GM08714 (cell line): Measurements from ENCODE around the gene PIM3.
"Not testable (repeated sequence)": the region's sequence is repeated elsewhere in the genome, so short reads cannot be mapped to it uniquely, and the experiment has no call there.

Experiments
- H3K4me3 ChIP-seq: fragments of 200-500 bp; sonication (Bioruptor generic); 2 replicates; pipeline ENCODE4 v1.5.1; 2014; ENCODE audit warnings: mild to moderate bottlenecking, low read length, inconsistent platforms
- ZNF274 ChIP-seq: IDR thresholded peaks from 2 replicates; pipeline ENCODE4 v1.6.1; 2012; ENCODE audit warnings: mild to moderate bottlenecking, low read depth, low read length

PIM3 gene

DNA sequence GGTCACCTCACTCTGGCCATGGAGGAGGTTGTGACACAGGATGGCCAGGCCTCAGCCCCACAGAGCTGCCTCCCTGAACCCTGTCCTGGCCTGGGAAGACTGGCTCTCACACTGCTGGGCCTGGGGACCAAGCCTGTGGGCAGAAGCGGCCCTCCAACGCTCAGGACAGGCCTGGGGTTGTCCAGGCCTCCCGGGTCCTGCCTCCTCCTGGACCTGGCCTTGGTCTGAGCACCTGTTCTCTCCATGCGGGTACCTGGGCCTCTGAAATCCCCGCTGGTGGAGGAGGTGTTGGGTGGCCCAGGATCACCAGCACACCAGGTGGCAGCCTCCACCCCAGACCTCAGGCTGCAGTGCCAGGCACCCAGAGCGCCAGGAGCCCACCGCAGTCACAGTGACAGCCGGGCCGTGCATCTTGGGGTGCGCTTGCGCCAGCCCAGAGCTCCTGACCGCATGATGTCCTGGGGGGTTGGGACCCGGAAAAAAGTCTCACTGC is 16.1 kb upstream of the PIM3 start:
- H3K4me3 ChIP-seq, result no peak overlapping the region
- no peak for TF ChIP-seq ZNF274

DNA sequence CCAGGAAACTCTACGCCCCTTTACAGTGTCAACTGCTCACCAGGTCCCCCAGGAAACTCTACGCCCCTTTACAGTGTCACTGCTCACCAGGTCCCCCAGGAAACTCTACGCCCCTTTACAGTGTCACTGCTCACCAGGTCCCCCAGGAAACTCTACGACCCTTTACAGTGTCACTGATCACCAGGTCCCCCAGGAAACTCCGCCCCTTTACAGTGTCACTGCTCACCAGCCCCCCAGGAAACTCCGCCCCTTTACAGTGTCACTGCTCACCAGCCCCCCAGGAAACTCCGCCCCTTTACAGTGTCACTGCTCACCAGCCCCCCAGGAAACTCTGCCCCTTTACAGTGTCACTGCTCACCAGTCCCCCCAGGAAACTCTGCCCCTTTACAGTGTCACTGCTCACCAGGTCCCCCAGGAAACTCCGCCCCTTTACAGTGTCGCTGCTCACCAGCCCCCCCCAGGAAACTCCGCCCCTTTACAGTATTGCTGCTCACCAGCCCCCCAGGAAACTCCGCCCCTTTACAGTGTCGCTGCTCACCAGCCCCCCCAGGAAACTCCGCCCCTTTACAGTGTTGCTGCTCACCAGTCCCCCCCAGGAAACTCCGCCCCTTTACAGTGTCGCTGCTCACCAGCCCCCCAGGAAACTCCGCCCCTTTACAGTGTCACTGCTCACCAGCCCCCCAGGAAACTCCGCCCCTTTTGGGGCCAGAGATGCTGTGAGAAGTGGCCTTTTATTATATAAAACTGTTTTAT is 15.4 kb upstream of the PIM3 start:
- H3K4me3 ChIP-seq, result not testable (repeated sequence)

DNA sequence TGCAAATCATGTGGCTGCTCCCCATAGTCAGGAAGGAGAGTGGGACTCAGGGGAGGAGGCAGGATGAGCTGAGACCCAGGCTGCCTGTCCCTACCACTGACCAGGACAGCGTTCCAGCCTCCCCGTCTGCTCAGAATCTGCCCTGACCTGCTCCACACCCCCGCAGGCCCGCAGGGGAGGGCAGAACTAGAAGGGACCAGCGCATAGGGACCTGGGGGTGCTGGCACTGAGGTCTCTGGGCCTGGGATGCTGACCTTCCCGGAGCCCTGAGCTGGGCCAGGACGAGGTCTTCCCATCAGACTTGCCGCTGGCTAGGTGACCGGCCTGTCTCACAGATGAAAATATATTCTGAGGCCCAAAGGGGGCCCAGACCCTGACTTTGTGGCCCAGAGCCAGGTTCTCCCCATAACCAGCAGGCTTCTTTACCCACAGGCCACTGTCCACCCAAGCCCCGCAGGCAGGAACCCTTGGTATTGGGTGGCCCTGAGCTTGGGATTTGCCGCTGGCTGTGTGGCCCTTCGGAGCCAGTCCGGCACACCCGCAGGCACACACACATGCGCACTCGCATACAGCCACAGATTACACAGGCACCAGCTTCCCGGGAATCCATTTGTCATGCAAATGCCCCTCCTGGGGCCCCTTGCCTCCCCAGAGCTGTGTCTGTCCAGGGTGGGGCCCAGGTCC is 13.8 kb upstream of the PIM3 start:
- no peak for TF ChIP-seq ZNF274
- no peak overlapping the region for H3K4me3 ChIP-seq

DNA sequence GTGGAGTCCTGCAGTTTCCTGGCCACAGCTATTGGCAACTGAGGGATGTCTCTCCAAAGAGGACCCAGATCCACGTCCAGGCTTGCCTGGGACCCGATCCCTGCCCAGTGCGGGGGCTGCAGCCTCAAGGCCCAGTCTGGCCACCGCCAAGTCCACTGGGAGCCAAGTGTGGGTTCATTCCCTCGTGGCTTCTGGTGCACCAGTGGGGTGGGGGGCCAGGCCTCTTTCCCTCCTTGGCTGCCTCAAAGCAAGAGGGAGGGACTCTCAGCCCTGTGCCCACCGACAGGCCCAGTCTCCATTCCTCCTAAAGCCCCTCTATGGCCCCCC is 13.3 kb upstream of the PIM3 start:
- TF ChIP-seq ZNF274, result no peak
- no peak overlapping the region for H3K4me3 ChIP-seq

DNA sequence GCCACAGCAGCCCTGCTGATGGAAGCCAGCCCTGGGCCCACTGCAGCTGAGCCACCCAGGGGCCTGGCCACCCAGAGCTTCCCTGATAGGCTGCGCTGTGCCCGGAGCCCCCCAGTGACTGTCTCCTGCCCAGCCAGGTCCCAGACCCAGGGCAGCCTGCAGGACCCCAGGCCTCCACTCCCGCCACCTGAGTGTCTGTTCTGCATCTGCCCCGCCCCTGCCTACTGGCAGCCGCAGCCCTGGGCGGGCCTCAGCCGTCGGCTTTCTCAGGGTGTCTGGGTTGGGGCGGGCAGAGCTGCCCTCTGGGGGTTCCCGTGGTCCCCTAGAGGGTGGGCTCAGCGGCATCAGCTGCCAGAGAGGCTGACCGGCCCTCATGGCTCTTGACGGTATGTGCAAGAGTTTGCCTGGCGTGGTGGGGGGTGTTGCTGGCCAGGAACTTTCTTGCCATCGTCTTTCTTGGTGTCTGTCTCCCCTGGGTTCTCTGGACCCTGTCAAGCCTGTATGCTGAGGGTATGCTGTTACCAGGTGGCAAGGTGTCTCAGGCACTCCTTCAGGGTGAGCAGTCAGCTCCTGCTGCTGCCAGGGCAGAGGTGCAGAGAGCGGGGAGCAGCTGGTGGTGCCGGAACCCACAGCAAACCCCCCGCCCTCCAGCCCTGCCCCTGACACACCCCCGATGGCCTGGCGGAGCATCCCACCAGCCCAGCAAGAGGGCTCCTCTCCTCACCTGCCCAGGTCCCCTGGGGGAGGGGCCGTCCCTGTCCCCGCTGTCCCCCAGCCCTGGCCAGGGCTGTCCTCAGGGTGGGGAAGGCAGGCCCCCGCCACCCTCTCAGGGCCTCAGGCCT is 12.2 kb upstream of the PIM3 start:
- H3K4me3 ChIP-seq, result no peak overlapping the region
- TF ChIP-seq ZNF274, result no peak

DNA sequence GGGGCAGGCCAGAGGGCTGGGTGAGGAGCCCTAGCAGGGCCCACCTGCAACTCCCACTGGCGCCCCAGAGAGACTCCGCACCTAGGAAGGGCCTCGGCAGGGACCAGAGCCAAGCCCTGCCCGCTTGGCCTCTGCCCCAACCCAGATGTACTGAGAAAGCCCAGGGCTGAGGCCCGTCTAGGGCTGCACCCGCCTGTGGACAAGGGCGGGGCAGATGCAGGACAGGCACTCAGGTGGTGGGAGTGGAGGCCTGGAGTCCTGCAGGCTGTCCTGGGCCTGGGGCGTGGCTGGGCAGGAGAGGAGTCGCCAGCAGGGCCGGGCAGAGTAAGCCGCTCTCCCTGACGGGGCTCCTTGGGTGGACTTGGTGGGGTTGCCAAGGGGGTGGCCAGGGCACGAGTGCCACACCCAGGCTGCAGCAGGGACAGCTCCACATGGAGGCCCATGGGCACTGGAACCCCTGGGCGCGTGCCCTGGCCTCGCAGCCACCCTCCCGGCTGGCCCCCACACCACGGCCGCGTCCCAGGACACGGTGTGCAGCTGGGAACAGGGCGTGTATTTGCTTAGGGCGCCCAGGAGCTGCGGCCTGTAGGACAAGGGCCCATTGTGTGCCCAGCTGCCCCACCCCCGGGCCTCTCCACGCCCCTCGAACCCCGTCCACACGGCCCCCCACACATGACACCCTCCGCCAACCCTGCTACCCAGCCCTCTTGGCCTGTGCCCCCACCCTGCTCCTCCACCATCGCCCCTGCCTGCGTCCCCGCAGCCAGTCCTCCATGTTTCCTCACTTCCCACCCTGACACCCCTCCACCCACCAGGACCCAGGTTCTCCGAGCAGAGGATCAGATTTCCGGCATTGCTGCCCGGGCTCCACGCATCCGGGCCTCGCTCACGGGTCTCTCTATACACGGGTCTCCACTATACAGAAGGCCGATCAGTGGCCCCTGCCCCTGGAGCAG is 11.3 kb upstream of the PIM3 start:
- no peak overlapping the region for H3K4me3 ChIP-seq

DNA sequence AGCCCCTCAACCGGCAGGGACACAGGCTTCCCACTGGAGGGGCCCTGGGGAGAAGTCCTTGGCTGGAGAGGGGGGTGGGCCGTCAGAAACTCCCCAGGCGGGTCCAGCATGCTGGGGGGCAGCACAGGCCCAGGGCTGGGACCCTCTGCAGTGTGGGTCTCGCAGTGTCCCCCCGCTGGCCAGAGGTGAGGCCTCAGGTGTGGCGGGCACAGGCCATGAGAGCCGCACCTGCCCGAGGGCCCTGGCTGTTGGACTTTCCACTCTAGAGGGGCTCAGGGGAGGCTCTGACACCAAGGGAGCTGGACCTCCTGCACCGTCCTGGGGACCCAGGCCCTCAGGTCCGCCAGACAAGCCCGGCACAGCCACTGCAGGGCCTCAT is 10.7 kb upstream of the PIM3 start:
- H3K4me3 ChIP-seq, result no peak overlapping the region
- TF ChIP-seq ZNF274, result no peak

More for the DNA sequence above, 11.3 kb upstream of the PIM3 start:
- no peak for TF ChIP-seq ZNF274

DNA sequence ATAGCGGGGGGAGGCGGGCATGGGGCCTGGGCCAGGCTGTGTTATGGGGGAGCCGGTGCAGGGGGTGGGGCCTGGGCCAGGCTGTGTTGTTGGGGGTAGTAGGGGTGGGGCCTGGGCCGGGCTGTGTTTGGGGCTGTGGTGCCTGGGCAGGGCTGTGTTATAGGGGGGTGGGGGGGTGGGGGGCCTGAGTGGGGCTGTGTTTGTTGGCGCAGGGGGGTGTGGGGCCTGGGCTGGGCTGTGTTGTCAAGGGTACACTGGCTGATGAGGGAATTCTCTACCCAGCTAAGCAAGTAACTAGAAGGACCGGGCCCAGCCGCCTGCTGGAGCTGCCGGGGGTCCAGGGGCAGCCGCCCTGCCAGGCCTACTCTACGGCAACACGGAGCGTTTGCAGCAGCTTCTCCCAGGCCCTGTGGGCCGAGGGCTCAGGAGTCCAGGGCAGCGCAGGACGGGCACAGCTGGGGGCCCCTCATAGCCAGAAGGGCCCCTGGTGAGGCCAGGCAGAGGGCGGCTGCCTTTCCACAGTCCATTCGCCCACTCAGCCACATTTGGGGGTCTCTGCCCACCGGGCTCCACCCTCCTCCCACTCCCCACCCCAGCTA is 10.1 kb upstream of the PIM3 start:
- H3K4me3 ChIP-seq, result no peak overlapping the region
- TF ChIP-seq ZNF274, result no peak

DNA sequence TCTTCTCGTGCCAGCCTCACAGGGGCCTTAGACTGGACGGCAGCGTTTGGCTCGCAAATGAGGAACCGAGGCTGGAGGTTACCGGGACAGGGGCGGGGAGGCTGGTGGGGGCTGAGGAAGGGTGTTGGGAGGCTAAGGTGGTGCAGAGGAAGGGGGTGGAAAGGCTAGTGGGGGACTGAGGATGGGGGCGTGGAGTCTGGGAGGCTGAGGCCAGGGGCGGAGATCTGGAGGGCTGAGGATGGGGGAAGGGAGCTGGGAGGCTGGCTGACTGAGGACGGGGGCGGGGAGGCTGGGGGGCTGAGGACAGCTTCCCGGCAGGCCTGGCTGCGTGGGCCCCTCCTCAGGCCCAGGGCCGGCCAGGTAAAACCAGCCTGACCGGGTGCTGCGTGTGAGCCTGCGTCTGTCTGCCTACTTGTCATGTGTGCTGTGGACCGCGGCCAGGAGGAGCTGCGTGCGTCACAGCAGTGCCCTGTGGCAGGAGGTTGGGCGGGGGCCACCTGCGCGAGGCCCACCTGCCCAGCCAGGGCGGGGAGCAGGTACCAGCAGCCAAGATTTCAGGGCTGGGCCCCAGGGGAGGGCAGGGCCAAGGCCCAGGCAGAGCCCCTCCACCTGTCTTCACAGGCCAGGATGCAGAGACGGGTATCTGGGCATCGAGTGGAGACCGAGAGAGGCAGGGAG is 9.4 kb upstream of the PIM3 start:
- H3K4me3 ChIP-seq, result no peak overlapping the region
- TF ChIP-seq ZNF274, result no peak

DNA sequence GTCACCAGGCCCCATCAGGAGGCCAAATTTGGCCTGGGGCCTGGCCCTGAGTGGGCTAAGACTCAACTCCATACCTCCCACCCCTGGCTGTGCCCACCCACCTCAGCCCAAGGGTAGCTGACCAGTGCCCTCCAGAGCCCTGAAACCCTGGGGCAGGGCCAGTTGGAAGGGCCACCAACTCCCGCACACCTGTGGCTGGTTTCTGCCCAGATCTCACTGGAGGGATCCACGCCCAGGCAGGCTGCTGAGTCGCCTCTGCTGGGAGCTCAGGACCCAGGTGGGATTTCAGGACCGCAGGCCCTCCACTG is 8.9 kb upstream of the PIM3 start:
- TF ChIP-seq ZNF274, result no peak
- H3K4me3 ChIP-seq, result no peak overlapping the region

DNA sequence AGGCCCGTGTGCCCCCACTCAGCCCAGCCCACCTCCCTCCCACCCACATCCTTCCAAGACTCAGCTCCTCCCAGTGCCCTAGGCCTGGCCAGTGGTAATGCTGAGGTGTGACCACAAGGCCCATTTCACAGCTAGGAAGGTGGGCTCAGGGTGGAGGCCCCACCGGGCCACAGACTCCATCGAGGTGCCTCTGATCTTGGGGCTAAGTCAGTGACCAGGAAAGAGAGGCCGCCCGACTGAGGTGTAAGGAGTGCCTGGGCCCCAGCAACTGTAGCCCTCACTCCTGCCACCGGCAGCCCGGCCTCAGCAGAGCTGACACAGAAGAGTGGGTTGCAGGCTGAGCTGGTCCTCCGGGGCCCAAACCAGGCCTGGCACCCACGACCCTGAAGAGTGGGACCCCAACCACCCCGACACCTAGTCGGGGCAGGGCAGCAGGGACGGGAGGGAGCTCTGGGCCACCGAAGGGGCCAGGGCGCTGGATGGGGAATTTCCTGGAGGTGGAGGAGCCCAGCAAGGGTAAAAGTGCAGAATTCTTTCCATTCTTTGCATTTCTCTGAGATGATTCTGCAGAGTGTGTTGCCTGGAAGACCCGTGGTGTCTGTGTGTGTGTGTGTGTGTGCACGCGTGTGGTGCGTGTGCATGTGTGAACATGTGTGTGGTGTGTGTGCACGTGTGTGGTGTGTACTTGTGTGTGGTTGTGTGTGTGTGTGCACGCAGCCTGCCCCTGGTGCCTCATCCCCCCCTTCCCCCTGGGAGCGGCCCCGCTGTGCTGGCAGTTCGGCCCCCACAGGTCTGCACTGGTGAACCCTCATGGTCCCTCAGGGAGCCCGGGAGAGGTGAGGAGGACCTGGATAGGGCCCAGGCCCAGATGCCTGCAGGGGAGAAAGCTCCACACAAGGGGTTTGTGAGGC is 8.3 kb upstream of the PIM3 start:
- TF ChIP-seq ZNF274, result no peak

DNA sequence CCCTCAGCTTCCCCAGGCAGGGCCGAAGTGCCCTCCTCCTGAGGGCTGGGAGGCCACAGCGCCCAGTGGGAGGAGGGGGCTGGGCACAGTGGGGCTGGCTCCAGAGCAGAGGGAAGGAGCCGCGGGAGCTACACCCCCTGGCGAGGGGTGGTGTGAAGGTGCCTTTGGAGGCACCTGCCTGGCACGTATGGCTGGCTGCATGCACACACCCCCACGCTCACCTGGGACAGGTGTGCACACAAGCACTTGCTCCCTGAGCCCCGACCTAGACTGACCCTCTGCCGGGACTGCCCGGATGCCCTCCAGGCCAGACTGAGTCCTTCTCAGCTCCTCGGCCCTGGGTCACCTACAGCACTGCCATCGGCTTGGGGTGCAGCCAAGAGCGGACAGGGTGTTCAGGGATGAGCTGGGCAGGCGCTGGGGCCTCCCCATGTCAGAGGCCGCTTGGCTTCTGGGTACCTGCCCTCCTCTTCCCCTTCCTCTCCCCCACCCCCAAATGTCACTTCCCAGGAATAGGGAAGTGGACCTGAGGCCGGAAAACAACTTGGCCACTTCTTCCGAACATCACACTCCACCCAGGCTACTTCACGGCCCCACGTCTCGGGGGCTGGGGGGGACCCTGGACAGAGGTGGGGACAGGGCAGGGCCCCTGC is 7.4 kb upstream of the PIM3 start:
- no peak overlapping the region for H3K4me3 ChIP-seq
- TF ChIP-seq ZNF274, result no peak

More for the DNA sequence above, 8.3 kb upstream of the PIM3 start:
- no peak overlapping the region for H3K4me3 ChIP-seq
